Measurements from ENCODE around the gene ZNF436. TPM values are rescaled to one million over a fixed set of nuclear protein-coding genes. Genes with fewer than 3 reads are reported as not detected.

The ZNF436 gene
- total and polyA plus RNA-seq, 9 of the 15 experiments (the other 6 are each of a cell fraction or from before 2014, with no cell fraction given): 2.1 to 11.3 (median 6.8) TPM

DNA sequence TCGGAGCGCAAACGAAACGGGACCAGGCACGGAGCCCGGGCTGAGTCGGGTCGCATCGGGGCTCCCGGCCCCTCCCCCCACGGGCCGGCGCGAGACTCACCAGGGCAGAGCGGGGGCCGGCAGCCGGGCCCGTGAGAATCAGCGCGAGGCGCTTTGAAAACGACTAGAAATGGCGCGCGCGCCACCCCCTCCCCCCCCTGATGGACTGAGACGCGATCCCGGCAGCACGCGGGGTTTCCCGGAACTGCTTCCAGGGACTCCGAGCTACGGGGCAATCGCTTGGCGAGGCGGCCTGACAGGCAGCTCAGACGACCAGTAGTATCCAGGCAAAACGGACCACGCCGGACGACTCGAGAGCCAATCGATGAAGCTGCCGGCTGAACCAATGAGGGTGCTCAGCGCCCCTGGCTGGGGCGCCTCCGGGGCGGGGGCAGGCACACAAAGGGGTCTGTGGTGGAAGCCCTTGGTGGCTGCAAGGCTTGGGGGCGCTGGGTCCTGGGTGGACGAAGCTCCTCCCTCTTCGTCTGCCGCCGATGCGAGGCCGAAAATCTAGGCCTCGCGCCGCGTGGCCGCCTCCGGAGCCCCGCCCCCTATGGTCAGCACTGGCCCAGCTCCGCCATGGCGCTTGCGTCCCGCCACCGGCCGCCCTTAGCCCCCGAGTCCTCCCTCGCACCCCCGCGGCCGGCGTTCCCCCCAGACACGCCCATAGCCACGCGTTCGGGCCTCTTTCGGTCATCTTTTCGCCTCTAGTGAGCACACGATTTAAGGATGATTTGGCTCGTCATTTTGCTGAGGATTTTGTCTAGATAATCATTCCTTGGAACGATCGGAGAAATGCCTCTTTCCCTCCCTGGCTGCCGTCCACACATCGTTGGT, 25.3 kb downstream of the ZNF436 start, which contains the start of gene HNRNPR (continued):
- TF ChIP-seq KLF6 (CRISPR knock-in tag; IDR thresholded peaks at IDR 0.05; ENCODE audit: borderline replicate concordance) (peak; percentile 46), NELFE (IDR thresholded peaks at IDR 0.05; ENCODE audit: insufficient read depth, insufficient read length) (no peak), CBX8 (IDR thresholded peaks at IDR 0.05; ENCODE audit: borderline replicate concordance, extremely low read depth, low read depth, low read length, poor library complexity, severe bottlenecking) (no peak), ZNF699 (CRISPR knock-in tag; IDR thresholded peaks at IDR 0.05; ENCODE audit: insufficient replicate concordance) (no peak), CEBPZ (IDR thresholded peaks at IDR 0.05; ENCODE audit: borderline replicate concordance, low read depth, low read length) (peak; percentile 55; the same call in 1 of the 2 replicates), MLLT1 (IDR thresholded peaks at IDR 0.05) (peak in 1 of 2 experiments; percentile 59; a peak in 2 of 4 replicates), GATA2 (CRISPR knock-in tag; IDR thresholded peaks at IDR 0.05) (no peak), HMBOX1 (IDR thresholded peaks at IDR 0.05) (no peak), SNIP1 (IDR thresholded peaks at IDR 0.05; ENCODE audit: low read depth) (no peak), PTRF (tag; IDR thresholded peaks at IDR 0.05) (no peak), ZC3H4 (CRISPR knock-in tag; IDR thresholded peaks at IDR 0.05; ENCODE audit: borderline replicate concordance) (no peak; the same call in 1 of the 2 replicates), NR3C1 (CRISPR knock-in tag; IDR thresholded peaks at IDR 0.05) (peak; percentile 13; the same call in 1 of the 2 replicates), SRSF3 (IDR thresholded peaks at IDR 0.05; ENCODE audit: insufficient read depth, low read length) (no peak), ZNF324 (CRISPR knock-in tag; IDR thresholded peaks at IDR 0.05) (no peak), KAT2B (IDR thresholded peaks at IDR 0.05; ENCODE audit: low read depth, low read length) (no peak)
- TF ChIP-seq, protein P1, sequence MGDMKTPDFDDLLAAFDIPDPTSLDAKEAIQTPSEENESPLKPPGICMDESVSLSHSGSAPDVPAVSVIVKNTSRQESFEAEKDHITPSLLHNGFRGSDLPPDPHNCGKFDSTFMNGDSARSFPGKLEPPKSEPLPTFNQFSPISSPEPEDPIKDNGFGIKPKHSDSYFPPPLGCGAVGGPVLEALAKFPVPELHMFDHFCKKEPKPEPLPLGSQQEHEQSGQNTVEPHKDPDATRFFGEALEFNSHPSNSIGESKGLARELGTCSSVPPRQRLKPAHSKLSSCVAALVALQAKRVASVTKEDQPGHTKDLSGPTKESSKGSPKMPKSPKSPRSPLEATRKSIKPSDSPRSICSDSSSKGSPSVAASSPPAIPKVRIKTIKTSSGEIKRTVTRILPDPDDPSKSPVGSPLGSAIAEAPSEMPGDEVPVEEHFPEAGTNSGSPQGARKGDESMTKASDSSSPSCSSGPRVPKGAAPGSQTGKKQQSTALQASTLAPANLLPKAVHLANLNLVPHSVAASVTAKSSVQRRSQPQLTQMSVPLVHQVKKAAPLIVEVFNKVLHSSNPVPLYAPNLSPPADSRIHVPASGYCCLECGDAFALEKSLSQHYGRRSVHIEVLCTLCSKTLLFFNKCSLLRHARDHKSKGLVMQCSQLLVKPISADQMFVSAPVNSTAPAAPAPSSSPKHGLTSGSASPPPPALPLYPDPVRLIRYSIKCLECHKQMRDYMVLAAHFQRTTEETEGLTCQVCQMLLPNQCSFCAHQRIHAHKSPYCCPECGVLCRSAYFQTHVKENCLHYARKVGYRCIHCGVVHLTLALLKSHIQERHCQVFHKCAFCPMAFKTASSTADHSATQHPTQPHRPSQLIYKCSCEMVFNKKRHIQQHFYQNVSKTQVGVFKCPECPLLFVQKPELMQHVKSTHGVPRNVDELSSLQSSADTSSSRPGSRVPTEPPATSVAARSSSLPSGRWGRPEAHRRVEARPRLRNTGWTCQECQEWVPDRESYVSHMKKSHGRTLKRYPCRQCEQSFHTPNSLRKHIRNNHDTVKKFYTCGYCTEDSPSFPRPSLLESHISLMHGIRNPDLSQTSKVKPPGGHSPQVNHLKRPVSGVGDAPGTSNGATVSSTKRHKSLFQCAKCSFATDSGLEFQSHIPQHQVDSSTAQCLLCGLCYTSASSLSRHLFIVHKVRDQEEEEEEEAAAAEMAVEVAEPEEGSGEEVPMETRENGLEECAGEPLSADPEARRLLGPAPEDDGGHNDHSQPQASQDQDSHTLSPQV (IDR thresholded peaks at IDR 0.05): no peak; the same call in none of the 2 replicates
